NB4 (cell line): ENCODE results near the gene DNAH8.

Experiments
- CTCF ChIP-seq: IDR thresholded peaks from one replicate; pipeline ENCODE4 v1.5.1; 2012; ENCODE audit warnings: low read depth, low read length
- MAX ChIP-seq: IDR thresholded peaks from 2 replicates; pipeline ENCODE4 v1.6.1; 2011; ENCODE audit warnings: low read depth, low read length
- POLR2A ChIP-seq: IDR thresholded peaks from 2 replicates; pipeline ENCODE4 v1.6.1; 2011; ENCODE audit warnings: mild to moderate bottlenecking; ENCODE audit not compliant: insufficient read length; ENCODE audit errors: extremely low read depth

- TF ChIP-seq CTCF (no peak), MAX (no peak), POLR2A (no peak)
These were observed 195.1 kb downstream of the DNAH8 start for GRCh38 chr6:38910207-38910606.
